NCI-H1694 (cell line): ENCODE data around the gene CSGALNACT2.

Source experiments
- DNase-seq: peaks from one replicate; lab custom pipeline; 2025; lab: John Stamatoyannopoulos, UW

The CSGALNACT2 gene

GRCh38 chr10:43113201-43114087 lies 24.8 kb upstream of the CSGALNACT2 start:
- DNase-seq: no peak

- no peak for DNase-seq
Measured at GRCh38 chr10:43114088-43114742, 24.0 kb upstream of the CSGALNACT2 start.

GRCh38 chr10:43114743-43115611 lies 23.3 kb upstream of the CSGALNACT2 start:
- DNase-seq: no peak

GRCh38 chr10:43115881-43116595 lies 22.2 kb upstream of the CSGALNACT2 start:
- DNase-seq: no peak

- no peak for DNase-seq
Measured at GRCh38 chr10:43116596-43116995, 21.6 kb upstream of the CSGALNACT2 start.

- no peak for DNase-seq
Measured at GRCh38 chr10:43117031-43117776, 21.0 kb upstream of the CSGALNACT2 start.

- DNase-seq: no peak
Measured at GRCh38 chr10:43117777-43118583, 20.3 kb upstream of the CSGALNACT2 start.

GRCh38 chr10:43118631-43119415 lies 19.4 kb upstream of the CSGALNACT2 start:
- DNase-seq: no peak

- no peak for DNase-seq
Measured at GRCh38 chr10:43119416-43120115, 18.7 kb upstream of the CSGALNACT2 start.

GRCh38 chr10:43120116-43120928 lies 17.9 kb upstream of the CSGALNACT2 start:
- DNase-seq: no peak

- DNase-seq: no peak
Measured at GRCh38 chr10:43120929-43121314, 17.3 kb upstream of the CSGALNACT2 start.

- DNase-seq: no peak
Measured at GRCh38 chr10:43121444-43121843, 16.8 kb upstream of the CSGALNACT2 start.

GRCh38 chr10:43122096-43122495 lies 16.1 kb upstream of the CSGALNACT2 start:
- DNase-seq: no peak

GRCh38 chr10:43122826-43123225 lies 15.4 kb upstream of the CSGALNACT2 start:
- no peak for DNase-seq

GRCh38 chr10:43123361-43124093 lies 14.7 kb upstream of the CSGALNACT2 start:
- DNase-seq: no peak

- no peak for DNase-seq
Measured at GRCh38 chr10:43124094-43124521, 14.1 kb upstream of the CSGALNACT2 start.
